HG02571 (cell line): ENCODE measurements around the gene LEFTY2.
A peak's percentile ranks its signal among the peaks of the same experiment; 100 is the strongest.
"Not testable (repeated sequence)": the region's sequence is repeated elsewhere in the genome, so short reads cannot be mapped to it uniquely, and the experiment has no call there.

Experiments
- ATAC-seq: cut with Tn5 transposase; IDR thresholded peaks from one replicate; pipeline ENCODE4 v1.9.1; 2021; ENCODE audit warnings: mild to moderate bottlenecking, moderate library complexity; ENCODE audit not compliant: unreplicated experiment

The LEFTY2 gene, protein sequence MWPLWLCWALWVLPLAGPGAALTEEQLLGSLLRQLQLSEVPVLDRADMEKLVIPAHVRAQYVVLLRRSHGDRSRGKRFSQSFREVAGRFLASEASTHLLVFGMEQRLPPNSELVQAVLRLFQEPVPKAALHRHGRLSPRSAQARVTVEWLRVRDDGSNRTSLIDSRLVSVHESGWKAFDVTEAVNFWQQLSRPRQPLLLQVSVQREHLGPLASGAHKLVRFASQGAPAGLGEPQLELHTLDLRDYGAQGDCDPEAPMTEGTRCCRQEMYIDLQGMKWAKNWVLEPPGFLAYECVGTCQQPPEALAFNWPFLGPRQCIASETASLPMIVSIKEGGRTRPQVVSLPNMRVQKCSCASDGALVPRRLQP

DNA sequence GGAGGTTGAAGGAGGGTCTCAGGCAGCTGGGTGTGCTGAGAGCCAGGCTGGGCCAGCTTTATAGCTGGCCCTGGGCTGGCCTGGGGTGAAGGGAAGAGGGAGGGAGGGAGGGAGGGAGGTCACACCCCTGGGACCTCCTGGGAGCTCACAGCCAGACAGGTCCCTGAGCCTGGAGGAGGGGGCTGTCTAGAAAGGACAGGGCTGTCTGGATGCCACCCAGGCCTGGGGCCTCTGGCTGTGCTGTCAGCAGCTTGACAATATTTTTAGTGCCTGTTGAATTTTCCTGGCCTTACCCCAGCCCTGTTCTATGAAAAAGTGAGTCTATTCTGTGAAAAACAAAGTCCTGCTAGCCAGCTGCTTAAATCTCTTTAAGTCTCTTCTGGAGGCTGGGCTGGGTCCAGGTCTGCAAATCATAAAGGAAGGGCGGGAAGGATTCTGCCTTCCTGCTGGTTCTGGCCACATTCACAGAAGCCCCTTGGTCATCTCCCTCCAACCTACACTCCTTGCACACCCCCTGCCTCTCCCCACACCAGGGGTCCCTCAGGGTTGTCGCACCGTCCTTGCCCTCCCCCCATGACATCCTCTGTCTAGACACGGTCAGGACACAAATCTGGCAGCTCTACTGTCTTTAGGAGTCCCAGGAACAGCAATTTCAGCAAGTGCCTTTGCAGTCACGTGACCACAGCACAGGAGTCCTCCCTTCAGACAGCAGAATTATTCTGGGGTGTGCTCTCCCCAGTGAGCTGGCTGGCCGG lies at the start of gene LEFTY2:
LEFTY2 (minus strand) TSS at position 34 of the 755 bp plus-strand sequence. CDS start 80 bp downstream, outside the sequence.
- ATAC-seq, result no peak

DNA sequence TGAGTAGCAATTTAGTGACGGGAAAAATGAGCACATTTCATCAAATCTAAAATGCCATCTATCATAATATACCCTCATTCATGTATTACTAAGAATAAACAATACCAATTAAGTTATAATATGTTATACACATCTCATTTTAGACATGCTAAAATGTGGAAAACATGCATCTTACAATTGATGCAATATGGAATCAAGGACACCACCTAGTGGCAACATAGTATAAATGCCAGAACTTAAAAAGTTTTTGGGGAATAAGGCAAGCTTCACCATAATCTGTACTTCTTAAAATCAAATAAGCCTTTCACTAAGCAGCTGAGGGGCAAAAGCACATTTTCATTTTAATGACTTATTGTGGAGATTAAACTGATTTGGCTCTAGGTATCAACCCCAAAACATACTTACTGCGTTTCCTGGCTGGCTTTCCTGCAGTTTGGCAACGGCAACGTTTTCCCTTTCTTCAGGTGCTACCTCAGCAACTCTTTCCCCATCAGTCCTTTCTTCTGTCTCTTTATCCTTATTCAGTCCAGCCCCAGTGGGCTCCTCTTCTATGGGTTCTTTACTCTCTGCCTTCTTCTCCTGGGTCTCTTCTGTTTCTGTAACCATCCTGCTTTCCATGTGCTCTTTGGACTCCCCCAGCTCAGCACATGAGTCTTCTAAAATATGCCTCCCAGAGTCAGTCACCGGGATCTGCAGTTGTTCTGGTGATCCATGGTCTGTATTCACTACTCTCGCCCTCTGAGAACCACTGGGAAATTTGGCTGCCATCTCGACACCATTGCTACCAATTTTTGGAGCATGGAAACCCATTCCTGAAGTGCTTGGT lies 46.7 kb upstream of the LEFTY2 start:
- ATAC-seq, result no peak

GRCh38 chr1:225981714-225982113 lies 40.7 kb upstream of the LEFTY2 start:
- no peak for ATAC-seq

DNA sequence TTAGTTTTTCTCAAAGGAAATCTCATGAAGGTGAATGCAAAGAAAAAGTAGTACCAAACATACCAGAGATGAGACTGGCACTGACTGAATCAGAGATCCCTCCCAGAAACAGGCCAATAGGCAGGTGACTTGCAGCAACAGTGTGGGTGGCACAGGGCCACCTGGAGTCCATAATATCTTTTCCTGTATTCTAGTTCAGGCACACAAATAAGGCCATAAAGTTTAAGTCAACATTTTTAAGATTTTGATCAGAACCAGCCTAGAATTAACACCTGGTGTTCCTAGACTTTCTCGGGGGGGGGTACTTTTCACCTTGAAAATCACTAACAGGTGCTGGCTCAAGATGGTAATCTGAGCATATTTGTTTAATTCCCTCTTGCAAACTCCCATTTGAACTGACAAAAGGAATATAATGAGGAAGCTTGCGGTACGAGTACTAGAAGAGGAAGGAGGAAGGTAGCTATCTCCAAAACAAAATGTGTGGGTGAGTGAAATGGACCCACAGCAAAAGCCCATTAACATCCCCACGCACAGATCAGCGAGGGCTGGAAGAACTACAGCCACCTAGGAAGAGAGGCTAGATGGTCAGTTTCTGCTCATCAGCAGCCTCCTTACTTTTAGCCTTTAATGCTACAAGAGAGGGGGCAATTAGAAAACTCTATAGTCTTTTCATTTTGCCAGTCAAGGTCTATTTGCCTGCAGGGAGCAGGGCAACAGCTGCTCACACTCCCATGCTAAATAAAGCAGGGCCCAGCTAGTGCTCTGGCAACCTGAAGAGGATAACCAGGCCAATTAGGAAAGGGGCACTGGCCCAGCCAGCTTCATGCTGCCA lies 39.2 kb upstream of the LEFTY2 start:
- no peak for ATAC-seq

GRCh38 chr1:225979421-225979820 lies 38.4 kb upstream of the LEFTY2 start:
- no peak for ATAC-seq

GRCh38 chr1:225977937-225978748 lies 37.1 kb upstream of the LEFTY2 start:
- no peak for ATAC-seq

DNA sequence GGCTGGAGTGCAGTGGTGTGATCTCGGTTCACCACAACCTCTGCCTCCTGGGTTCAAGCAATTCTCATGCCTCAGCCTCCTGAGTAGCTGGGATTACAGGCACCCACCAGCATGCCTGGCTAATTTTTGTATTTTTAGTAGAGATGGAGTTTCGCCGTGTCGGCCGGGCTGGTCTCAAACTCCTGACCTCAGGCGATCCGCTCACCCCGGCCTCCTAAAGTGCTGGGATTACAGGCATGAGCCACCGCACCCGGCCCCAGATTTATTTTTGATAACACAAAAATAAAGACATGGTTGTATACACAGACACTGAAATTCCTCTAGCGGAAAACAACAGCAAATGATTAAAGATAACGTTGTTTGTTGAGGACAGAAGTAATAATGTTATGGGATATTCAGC lies 34.1 kb upstream of the LEFTY2 start:
- not testable (repeated sequence) for ATAC-seq

GRCh38 chr1:225974454-225974853 lies 33.4 kb upstream of the LEFTY2 start:
- no peak for ATAC-seq

DNA sequence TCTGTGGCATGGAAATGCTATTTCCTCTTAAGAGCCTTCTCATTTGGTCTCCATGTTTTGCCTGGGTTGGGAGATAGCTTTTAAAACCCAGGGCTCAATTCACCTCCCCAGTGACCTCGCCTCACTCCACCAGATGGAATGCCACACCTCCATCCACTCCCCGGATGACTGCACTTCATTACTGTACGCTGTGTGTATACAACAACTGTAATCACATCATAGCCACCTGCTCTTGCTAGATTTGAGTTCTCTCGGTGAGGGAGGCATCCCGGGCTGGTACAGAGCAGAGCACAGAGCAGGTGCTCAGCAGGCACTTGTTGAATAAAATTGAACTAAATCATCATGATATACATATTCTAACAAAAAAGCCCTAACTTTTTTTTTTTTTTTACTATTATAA lies 32.1 kb upstream of the LEFTY2 start:
- ATAC-seq, result no peak

DNA sequence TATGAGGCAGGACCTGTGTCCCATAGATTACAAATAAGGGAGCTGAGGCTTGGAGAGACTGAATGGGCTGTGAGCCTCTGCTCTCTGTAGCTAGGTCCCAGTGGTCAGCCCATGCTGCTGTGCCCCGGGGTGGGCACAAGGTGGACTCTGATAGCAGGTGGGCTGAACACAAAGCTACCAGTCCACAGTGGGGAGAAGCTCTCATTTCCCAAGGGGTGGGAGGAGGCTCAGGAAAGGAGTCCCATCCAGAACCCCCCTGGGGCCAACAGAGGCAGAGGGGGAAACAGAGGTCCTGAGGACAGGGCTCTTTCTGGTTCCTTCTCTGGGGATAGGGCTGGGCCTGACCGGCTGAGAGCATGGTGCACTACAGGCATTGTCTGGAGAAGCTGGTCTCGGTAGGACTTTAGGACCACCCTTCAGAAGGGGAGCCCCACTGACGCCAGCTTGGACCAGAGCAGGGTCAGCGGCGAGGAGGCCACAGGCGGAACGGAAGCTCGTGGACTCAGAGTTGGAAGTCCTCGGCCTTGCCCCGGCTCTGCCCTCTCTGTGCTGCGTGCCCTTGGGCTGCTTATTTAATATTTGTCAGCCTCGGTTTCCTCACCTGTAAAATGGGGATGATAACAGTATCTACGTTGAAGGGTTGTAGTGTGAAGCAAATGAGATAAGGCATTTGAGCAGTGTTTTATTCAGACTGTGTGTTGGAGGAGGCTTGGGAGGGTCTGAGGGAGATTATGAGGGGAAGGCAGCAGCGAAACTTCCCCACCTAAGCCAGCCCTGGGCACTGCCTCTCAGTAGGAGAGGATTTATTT lies 31.5 kb upstream of the LEFTY2 start:
- ATAC-seq, result no peak

GRCh38 chr1:225970592-225971157 lies 29.7 kb upstream of the LEFTY2 start:
- ATAC-seq, result not testable (repeated sequence)

DNA sequence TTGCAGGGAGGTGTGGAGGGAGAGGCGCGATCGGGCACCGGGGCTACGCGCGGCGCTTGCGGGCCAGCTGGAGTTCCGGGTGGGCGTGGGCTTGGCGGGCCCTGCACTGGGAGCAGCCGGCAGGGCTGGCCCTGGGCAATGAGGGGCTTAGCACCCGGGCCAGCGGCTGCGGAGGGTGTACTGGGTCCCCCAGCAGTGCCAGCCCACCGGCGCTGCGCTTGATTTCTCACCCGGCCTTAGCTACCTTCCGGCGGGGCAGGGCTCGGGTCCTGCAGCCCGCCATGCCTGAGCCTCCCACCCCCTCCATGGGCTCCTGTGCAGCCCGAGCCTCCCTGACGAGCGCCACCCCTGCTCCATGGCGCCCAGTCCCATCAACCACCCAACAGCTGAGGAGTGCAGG lies 28.7 kb upstream of the LEFTY2 start:
- not testable (repeated sequence) for ATAC-seq

- ATAC-seq, result no peak
These were observed 24.2 kb upstream of the LEFTY2 start for GRCh38 chr1:225965231-225965630.

- no peak for ATAC-seq
These were observed 22.9 kb upstream of the LEFTY2 start for GRCh38 chr1:225963735-225964530.

- ATAC-seq, result peak; percentile 69
These were observed 21.5 kb upstream of the LEFTY2 start for GRCh38 chr1:225962440-225962975.

GRCh38 chr1:225961659-225962439 lies 20.8 kb upstream of the LEFTY2 start:
- ATAC-seq, result no peak

- ATAC-seq, result no peak
These were observed 17.0 kb upstream of the LEFTY2 start for GRCh38 chr1:225958041-225958440.
